ENCODE measurements around the gene CHPF2. TPM values are rescaled to one million over a fixed set of nuclear protein-coding genes. Genes with fewer than 3 reads are reported as not detected.

The CHPF2 gene
- total RNA-seq, 4 donors from 2014 or later, result 31.4 to 50.2 (median 43.2) TPM

GRCh38 chr7:151225948-151226510 lies 6.3 kb upstream of the CHPF2 start:
- Histone ChIP-seq H3K4me3 (peak overlapping the region; percentile 55 to 87 (median 76)), H3K4me1 (peaks cover 0 to 18% (median 9%) of the 10 kb centered on the region in 4 donors), H3K9me3 (no peaks in the 10 kb centered on the region), H3K27ac (peak overlapping the region in 1 of 4 donors; percentile 75), H3K27me3 (no peaks in the 10 kb centered on the region), H3K36me3 (peaks cover 0 to 37% (median 0%) of the 10 kb centered on the region in 3 donors)
- TF ChIP-seq POLR2A (IDR thresholded peaks at IDR 0.05) (no peak), CTCF (IDR thresholded peaks at IDR 0.05) (no peak)
- no peak for DNase-seq

DNA sequence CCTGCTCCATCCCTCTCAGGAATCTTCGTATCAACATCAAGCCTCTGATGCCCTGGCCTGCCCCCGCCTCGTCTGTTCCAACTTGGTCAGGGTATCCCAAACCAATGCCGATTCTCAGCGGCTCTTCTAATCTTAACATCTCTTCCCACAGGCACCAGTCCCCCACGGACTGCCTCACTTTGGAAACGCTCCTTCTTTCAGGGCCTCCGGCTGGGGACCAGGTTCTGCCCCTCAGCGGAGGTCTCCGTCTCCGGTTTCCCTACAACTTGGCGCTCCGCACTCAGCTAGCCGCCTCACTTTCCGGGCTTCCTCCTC lies 5.8 kb upstream of the CHPF2 start:
- Histone ChIP-seq H3K4me1 (peaks cover 0 to 18% (median 9%) of the 10 kb centered on the region in 4 donors), H3K27me3 (no peaks in the 10 kb centered on the region), H3K36me3 (peaks cover 0 to 33% (median 0%) of the 10 kb centered on the region in 3 donors), H3K4me3 (peak overlapping the region; percentile 55 to 87 (median 76)), H3K27ac (peak overlapping the region; percentile 31 to 85 (median 74)), H3K9me3 (no peaks in the 10 kb centered on the region)
- no peak for DNase-seq
- no peak for TF ChIP-seq CTCF (IDR thresholded peaks at IDR 0.05)
- no peak for TF ChIP-seq POLR2A (IDR thresholded peaks at IDR 0.05)

DNA sequence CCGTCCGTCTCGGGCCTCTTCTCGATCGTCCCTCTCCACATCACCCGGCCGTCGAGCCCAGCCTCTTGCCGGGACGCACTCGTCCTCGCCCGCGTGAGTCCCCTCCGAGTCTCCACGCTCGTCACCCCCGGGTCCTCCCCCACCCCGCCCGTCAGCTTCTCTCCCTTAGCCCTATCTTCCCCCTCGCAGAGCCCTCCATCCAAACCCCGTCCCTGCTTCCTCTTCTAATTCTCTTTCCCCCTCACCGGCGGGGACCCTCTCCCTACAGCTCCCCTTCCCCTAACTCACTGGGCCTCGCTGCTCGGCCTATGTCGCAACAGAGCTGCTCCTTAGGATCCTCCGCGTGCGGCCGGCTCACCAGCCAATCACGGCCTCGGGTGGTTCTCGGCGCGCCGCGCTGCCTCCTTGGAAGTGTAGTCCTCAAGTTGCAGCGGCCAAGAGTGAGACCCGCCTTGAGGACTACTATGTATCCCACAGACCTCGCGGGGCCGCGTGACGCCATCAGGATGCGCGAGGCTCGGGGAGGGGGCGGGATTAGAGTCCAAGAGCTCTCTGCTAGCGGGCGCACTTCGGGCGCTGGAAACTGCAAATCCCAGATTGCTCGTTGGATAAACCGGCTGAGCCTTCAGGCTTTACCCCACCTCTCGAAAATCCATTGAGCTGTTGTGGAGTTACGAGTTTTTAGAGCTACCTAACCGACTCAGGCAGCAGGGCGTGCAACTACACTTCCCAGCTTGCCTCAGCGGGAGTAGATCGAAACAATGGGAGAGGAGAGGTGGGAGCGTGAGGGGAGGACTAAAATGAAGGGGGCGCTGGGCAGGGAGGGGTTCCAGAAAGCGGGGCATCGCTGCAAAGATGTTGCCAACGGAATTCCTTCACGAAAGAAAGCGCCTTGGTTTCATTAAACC lies 5.2 kb upstream of the CHPF2 start, which contains the start of gene ABCF2:
Gene ABCF2, minus strand, starts transcription at position 331 of the 908 bp plus-strand sequence. CDS start 747 bp downstream, outside the sequence.
- H3K9me3 ChIP-seq, result no peaks in the 10 kb centered on the region
- peak within 1 kb of the TSS; percentile 72 to 85 (median 76) for H3K27ac ChIP-seq
- H3K27me3 ChIP-seq, result no peaks in the 10 kb centered on the region
- DNase-seq, result peak; percentile 98 to 99 (median 99)
- H3K4me1 ChIP-seq, result peaks cover 0 to 18% (median 9%) of the 10 kb centered on the region in 4 donors
- peaks cover 0 to 27% (median 0%) of the 10 kb centered on the region in 3 donors for H3K36me3 ChIP-seq
- peak; percentile 39 to 55 for TF ChIP-seq POLR2A (IDR thresholded peaks at IDR 0.05)
- peak in 2 of 6 experiments; percentile 6 to 12 for TF ChIP-seq CTCF (IDR thresholded peaks at IDR 0.05)
- H3K4me3 ChIP-seq, result peak within 1 kb of the TSS; percentile 55 to 87 (median 76)

DNA sequence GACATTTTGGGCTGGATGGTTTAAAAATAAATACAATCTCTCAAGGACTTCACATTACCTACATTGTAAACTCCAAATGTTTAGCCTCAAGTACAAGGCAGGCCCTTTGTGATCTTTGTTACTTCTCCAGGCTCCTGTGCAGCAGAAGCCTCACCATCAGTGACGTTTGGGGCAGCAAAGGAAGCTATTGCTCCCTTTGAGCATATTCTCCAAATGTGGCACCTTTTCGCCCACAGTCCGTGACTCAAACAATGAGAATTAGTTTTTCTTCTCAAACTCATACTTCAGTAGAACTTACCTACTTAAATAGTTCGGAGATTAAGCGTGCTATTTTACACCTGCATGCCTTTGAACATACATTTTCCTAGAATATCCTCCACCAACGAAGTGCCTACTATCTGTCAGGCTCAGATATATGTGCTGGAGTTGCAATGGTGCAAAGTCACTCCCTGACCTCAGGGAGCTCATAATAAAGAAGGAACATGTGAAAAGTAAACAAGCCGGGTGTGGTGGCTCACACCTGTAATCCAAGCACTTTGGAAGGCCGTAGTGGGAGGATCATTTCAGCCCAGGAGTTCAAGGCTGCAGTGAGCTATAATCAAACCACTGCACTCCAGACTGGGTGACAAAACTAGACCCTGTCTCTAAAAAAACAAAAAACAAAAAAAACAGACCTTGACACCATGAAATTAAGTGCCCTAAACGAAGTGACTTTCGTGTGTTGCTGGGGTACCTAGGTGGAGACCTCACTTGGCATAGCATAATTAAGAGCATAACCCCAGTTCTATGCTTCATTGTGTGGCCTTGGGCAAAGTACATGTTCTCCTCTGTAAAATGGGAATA lies 4.0 kb upstream of the CHPF2 start:
- Histone ChIP-seq H3K27ac (peak overlapping the region; percentile 72 to 85 (median 76)), H3K9me3 (no peaks in the 10 kb centered on the region), H3K36me3 (peaks cover 0 to 16% (median 0%) of the 10 kb centered on the region in 3 donors), H3K4me1 (peaks cover 0 to 22% (median 11%) of the 10 kb centered on the region in 4 donors), H3K4me3 (peak overlapping the region in 3 of 4 donors; percentile 55 to 87 (median 79)), H3K27me3 (no peaks in the 10 kb centered on the region)
- DNase-seq, result peak in 1 of 3 donors; percentile 49
- no peak for TF ChIP-seq CTCF (IDR thresholded peaks at IDR 0.05)
- peak in 1 of 2 donors; percentile 11 for TF ChIP-seq POLR2A (IDR thresholded peaks at IDR 0.05)

DNA sequence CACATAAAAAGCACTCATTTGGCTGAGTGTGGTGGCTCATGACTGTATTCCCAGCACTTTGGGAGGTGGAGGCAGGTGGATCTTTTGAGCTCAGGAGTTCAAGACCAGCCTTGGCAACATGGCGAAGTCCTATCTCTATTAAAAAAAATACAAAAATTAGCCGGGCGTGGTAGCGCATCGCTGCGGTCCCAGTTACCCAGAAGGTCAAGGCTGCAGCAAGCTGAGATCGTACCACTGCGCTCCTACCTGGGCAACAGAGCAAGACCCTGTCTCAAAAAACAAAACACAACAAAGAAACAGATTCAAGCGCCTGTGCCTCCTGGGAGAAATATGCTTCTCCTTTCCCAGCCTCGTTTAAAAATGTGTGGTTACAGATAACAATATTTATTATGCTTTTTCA lies 3.0 kb upstream of the CHPF2 start:
- H3K9me3 ChIP-seq, result no peaks in the 10 kb centered on the region
- no peak overlapping the region for H3K27ac ChIP-seq
- peaks cover 0 to 6% (median 0%) of the 10 kb centered on the region in 3 donors for H3K36me3 ChIP-seq
- no peaks in the 10 kb centered on the region for H3K27me3 ChIP-seq
- DNase-seq, result peak in 1 of 3 donors; percentile 35
- TF ChIP-seq POLR2A (IDR thresholded peaks at IDR 0.05) (no peak), CTCF (IDR thresholded peaks at IDR 0.05) (no peak)
- H3K4me3 ChIP-seq, result no peak overlapping the region
- peaks cover 0 to 30% (median 16%) of the 10 kb centered on the region in 4 donors for H3K4me1 ChIP-seq
